Measurements from ENCODE around the gene CSHL1.
A peak's percentile ranks its signal among the peaks of the same experiment; 100 is the strongest.
"Not testable (repeated sequence)": the region's sequence is repeated elsewhere in the genome, so short reads cannot be mapped to it uniquely, and the experiment has no call there.

Gene CSHL1

DNA sequence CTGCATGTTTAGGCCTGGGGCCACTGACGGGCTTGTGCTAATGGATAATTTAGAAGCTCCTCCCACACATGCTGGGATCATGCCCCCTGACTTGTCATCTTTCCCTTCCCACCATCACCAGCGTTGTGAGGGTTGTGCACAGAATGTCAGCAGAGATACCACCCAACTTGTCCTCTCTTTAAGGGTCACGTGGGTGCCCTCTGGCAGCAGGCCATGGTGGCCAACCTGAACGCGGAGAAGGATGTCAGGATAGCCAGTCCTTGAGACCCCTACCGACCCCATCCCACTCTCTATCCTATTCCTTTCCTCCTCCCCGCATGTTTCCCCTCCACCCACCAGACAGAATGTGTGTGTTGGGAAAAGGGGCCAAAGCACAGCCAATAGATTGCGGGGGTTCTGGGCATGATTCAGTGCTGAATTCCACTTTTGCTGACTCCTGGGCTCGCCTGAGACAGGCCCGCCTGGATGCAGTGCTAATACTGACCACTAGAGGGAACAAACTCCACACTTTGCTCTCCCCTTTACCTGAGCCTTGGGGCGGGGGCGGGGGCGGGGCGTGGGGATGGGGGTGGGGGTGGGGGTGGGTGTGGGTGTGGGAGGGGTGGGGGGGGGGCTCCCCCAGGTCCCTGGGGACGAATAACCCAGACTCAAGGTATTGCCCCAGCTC lies 29.0 kb downstream of the CSHL1 start, which contains the start of gene GH2:
TSS of gene GH2 (minus strand) at position 10 of the 667 bp plus-strand sequence. CDS start 143 bp downstream, outside the sequence.
- Mint-ChIP-seq H3K36me3 (ENCODE audit: low read depth) (no peaks in the 10 kb centered on the region), H3K4me1 (no peaks in the 10 kb centered on the region), H3K27me3 (ENCODE audit: low read depth) (peaks cover 20% of the 10 kb centered on the region), H3K9me3 (no peaks in the 10 kb centered on the region), H3K27ac (no peak within 1 kb of the TSS), H3K4me3 (no peak within 1 kb of the TSS)
- TF ChIP-seq, protein P1, sequence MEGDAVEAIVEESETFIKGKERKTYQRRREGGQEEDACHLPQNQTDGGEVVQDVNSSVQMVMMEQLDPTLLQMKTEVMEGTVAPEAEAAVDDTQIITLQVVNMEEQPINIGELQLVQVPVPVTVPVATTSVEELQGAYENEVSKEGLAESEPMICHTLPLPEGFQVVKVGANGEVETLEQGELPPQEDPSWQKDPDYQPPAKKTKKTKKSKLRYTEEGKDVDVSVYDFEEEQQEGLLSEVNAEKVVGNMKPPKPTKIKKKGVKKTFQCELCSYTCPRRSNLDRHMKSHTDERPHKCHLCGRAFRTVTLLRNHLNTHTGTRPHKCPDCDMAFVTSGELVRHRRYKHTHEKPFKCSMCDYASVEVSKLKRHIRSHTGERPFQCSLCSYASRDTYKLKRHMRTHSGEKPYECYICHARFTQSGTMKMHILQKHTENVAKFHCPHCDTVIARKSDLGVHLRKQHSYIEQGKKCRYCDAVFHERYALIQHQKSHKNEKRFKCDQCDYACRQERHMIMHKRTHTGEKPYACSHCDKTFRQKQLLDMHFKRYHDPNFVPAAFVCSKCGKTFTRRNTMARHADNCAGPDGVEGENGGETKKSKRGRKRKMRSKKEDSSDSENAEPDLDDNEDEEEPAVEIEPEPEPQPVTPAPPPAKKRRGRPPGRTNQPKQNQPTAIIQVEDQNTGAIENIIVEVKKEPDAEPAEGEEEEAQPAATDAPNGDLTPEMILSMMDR (IDR thresholded peaks at IDR 0.05; ENCODE audit: unreplicated experiment in 3 of 3), result peak; percentile 42 to 51 (median 44)

DNA sequence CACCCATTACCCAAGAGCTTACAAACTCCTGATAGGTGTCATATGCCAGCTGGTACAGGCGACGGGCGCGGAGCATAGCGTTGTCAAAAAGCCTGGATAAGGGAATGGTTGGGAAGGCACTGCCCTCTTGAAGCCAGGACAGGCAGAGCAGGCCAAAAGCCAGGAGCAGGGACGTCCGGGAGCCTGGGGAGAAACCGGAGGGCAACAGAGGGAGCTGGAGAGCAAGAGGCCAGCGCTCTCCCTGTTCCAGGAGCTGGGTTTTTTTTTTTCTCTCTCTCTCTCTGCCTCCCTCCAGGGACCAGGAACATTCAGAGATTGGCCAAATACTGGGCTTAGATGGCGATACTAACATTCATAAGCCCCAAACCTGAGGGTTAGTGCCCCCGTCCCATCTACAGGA lies 29.7 kb downstream of the CSHL1 start:
- H3K27me3 Mint-ChIP-seq (ENCODE audit: low read depth), result peaks cover 20% of the 10 kb centered on the region
- H3K36me3 Mint-ChIP-seq (ENCODE audit: low read depth); H3K4me3 Mint-ChIP-seq; H3K27ac Mint-ChIP-seq; H3K4me1 Mint-ChIP-seq; H3K9me3 Mint-ChIP-seq: not testable (repeated sequence)

DNA sequence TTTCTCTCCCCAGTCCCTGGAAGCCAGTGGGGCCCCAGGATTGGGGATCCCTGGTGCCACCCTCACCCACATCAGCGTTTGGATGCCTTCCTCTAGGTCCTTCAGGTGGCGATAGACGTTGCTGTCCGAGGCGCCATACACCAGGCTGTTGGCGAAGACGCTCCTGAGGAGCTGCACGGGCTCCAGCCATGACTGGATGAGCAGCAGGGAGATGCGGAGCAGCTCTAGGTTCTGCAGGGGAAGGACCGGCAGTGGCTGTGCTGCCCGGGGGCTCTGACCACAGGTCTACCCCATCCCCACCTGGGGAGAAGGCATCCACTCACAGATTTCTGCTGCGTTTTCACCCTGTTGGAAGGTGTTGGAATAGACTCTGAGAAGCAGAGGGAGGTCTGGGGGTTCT lies 30.4 kb downstream of the CSHL1 start:
- Mint-ChIP-seq H3K9me3 (no peaks in the 10 kb centered on the region), H3K4me1 (no peaks in the 10 kb centered on the region), H3K27ac (no peak overlapping the region), H3K36me3 (ENCODE audit: low read depth) (no peaks in the 10 kb centered on the region), H3K4me3 (no peak overlapping the region), H3K27me3 (ENCODE audit: low read depth) (peaks cover 24% of the 10 kb centered on the region)
- TF ChIP-seq, protein P1 (IDR thresholded peaks at IDR 0.05; ENCODE audit: unreplicated experiment in 3 of 3), result no peak

DNA sequence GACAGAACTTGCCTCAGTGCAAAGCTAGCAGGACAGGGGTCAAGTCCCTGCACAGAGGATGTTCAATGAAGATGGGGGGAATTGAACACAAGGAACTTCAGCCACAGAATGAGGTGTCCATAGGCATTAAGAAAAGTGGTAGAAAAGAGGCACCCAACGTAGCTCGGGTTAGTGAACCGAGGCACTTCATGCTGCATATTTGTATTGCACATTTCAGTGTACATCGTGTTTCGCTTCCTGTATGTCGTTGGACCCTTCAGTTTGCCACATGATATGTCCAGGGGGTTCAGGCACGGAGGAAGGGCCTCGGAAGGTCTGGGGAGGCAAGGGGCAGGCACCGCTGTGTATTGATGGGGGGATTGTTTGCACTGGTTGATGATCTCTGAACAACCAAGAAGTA lies 32.6 kb downstream of the CSHL1 start:
- peaks cover 16% of the 10 kb centered on the region for H3K27me3 Mint-ChIP-seq (ENCODE audit: low read depth)
- H3K4me3 Mint-ChIP-seq; H3K4me1 Mint-ChIP-seq; H3K9me3 Mint-ChIP-seq; H3K36me3 Mint-ChIP-seq (ENCODE audit: low read depth); H3K27ac Mint-ChIP-seq: not testable (repeated sequence)

DNA sequence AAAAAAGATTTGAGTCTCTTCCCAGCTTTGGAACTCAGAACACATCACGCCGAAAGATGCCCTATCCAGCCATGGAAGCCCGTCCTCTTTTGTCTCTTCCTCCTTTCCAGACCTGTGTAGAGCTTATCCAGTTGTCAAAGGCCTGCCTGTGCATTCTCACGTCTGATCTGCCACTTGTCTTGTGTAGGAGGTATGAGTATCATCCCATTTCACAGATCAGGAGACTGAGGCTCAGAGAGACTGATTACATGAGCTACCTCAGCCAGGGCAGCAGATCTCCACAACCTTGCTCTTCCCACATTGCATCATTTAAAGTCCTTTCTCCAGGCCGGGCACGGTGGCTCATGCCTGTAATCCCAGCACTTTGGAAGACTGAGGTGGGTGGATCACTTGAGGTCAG lies 36.4 kb downstream of the CSHL1 start:
- H3K27ac Mint-ChIP-seq; H3K4me3 Mint-ChIP-seq; H3K9me3 Mint-ChIP-seq; H3K36me3 Mint-ChIP-seq (ENCODE audit: low read depth); H3K4me1 Mint-ChIP-seq: not testable (repeated sequence)
- H3K27me3 Mint-ChIP-seq (ENCODE audit: low read depth), result peaks cover 16% of the 10 kb centered on the region

DNA sequence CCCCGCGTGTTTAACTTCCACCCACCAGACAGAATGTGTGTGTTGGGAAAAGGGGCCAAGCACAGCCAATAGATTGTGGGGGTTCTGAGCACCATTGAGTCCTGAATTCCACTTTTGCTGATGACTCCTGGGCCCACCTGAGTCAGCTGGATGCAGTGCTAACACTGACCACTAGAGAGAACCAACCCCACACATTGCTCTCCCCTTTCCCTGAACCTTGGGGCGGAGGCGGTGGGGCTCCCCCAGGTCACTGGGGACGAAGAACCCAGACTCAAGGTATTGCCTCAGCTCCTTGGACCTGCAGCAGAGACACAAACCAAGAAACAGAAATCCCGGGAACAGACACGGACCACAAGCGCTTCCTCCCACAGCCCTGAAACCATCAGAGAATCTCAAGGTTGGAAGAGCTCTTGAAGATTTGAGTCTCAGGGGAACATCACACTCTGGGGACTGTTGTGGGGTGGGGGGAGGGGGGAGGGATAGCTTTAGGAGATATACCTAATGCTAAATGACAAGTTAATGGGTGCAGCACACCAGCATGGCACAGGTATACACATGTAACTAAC lies 36.9 kb downstream of the CSHL1 start:
- H3K27me3 Mint-ChIP-seq (ENCODE audit: low read depth), result peaks cover 16% of the 10 kb centered on the region
- H3K36me3 Mint-ChIP-seq (ENCODE audit: low read depth); H3K9me3 Mint-ChIP-seq; H3K4me3 Mint-ChIP-seq; H3K4me1 Mint-ChIP-seq; H3K27ac Mint-ChIP-seq: not testable (repeated sequence)

DNA sequence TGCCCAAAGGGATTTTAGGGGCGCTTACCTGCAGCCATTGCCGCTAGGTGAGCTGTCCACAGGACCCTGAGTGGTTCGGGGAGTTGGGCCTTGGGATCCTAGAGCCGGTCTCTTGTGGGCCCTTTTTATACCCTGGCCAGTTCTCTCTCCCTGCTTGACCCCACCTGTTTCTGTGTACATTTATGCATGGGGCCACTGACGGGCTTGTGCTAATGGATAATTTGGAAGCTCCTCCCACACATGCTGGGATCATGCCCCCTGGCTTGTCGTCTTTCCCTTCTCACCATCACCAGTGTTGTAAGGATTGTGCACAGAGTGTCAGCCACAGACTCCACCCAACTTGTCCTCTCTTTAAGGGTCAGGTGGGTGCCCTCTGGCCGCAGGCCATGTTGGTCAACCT lies 37.5 kb downstream of the CSHL1 start, which contains the start of gene CSH2:
TSS of gene CSH2 (minus strand) at position 101 of the 400 bp plus-strand sequence. CDS start at position 38, 63 bp downstream.
- H3K4me3 Mint-ChIP-seq; H3K9me3 Mint-ChIP-seq; H3K36me3 Mint-ChIP-seq (ENCODE audit: low read depth); H3K27ac Mint-ChIP-seq; H3K4me1 Mint-ChIP-seq: not testable (repeated sequence)
- peaks cover 12% of the 10 kb centered on the region for H3K27me3 Mint-ChIP-seq (ENCODE audit: low read depth)

DNA sequence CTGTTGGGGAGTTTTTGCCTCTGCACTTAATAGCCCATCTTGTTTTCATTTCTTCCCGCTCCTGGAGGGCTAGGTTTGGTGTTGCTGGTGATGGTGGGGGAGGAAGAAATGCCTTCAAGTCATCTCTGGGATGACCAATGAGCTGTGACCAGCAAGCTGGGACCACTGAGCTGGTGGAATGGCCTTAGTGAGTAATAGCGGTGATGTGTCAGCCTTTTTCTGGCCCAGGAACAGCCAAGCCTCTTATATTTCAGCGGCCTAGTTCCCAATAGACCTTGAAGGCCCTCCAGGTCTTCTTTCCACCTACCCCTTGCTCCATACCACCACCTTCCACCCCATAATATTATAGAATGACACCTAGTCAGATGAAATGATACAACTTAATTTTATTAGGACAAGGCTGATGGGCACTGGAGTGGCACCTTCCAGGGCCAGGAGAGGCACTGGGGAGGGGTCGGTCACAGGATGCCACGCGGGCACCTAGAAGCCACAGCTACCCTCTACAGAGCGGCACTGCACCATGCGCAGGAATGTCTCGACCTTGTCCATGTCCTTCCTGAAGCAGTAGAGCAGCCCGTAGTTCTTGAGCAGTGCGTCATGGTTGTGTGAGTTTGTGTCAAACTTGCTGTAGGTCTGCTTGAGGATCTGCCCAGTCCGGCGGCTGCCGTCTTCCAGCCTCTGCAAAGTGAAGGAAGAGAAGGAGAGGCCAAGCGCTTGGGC lies 39.3 kb downstream of the CSHL1 start:
- not testable (repeated sequence) for H3K27ac Mint-ChIP-seq; H3K4me1 Mint-ChIP-seq; H3K4me3 Mint-ChIP-seq; H3K9me3 Mint-ChIP-seq; H3K36me3 Mint-ChIP-seq (ENCODE audit: low read depth); H3K27me3 Mint-ChIP-seq (ENCODE audit: low read depth)

DNA sequence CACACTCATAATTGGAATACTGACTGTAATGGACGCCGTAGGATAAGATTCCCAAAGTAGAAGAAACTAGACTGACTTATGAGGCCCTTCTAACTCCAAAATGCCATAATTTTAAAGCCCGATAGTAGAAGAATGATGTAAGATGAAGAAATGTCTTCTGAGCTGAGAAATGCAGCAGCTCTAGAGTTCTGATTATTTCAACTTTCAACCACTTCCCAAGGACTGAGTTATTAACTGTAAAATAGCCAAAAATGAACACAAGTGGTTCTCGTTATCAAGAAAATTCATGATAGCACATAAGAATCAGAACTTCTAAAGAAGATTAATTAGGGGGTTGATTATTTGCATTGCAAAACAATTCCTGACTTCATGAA lies 40.8 kb downstream of the CSHL1 start:
- not testable (repeated sequence) for H3K27me3 Mint-ChIP-seq (ENCODE audit: low read depth); H3K4me3 Mint-ChIP-seq; H3K9me3 Mint-ChIP-seq; H3K36me3 Mint-ChIP-seq (ENCODE audit: low read depth); H3K27ac Mint-ChIP-seq; H3K4me1 Mint-ChIP-seq

DNA sequence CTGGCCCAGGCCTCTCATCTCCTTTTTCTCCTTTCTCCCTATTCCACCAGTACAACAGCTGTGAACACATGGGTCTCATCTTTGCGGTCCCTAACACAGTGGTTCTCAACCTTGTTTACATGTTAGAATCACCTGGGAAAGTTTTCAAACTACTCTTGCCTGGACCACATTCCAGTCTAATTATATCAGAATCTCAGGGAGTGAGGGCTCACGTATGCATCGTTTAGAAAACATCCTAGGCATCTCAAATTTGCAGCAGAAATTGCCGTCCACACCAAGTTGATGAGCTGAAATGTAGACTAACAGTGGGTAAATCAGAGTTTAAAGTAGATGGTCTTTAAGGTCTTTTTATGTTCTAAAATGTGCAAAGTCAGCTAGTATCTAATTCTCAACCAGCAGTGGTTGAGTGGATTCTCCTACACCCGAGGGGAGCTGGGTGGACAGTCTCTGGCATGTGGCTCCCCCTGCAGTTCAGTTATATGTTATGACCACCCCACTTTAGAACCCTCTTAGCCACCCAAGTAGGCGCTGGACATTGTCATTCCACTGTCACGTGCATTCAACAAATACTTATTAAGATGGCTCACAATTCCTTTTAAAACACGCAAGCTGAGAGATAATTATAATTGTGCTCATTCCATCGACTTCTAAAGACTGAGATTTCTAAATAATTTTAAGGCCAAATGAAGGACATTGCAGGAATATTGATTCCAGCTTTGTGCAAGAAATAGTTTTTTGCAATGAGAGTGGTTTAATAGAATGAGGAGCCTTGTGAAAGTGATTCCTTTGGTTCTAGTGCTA lies 41.4 kb downstream of the CSHL1 start:
- H3K4me1 Mint-ChIP-seq; H3K36me3 Mint-ChIP-seq (ENCODE audit: low read depth); H3K4me3 Mint-ChIP-seq; H3K27ac Mint-ChIP-seq; H3K27me3 Mint-ChIP-seq (ENCODE audit: low read depth); H3K9me3 Mint-ChIP-seq: not testable (repeated sequence)

DNA sequence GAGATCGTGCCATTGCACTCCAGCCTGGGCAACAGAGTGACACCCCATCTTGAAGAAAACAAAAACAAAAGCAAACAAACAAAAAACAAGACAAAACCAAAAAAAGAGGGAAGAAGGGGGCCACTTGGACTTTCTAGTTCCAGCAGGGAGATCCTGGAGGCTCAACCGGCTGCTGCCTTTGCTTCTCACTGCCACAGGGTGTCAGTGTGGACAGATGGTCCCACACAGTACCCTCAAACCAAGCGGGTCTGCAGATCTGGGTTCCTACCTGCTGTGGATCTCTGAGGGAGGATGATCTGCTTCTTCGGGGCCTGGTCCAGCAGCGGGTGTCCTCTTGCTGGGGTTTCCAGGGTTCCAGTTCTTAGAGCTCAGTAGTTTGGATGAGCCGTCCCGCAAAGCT lies 44.4 kb downstream of the CSHL1 start:
- H3K27me3 Mint-ChIP-seq (ENCODE audit: low read depth); H3K36me3 Mint-ChIP-seq (ENCODE audit: low read depth); H3K27ac Mint-ChIP-seq; H3K4me3 Mint-ChIP-seq; H3K9me3 Mint-ChIP-seq; H3K4me1 Mint-ChIP-seq: not testable (repeated sequence)

Measured in nephron (organoid).